ENCODE results near the gene TMEM218.

TMEM218 gene

GRCh38 chr11:125108469-125108868 is 3.0 kb downstream of the TMEM218 start:
- no peak overlapping the region for H3K27ac ChIP-seq (ENCODE audit: low read length)
- no peak overlapping the region for H3K9ac ChIP-seq (ENCODE audit: low read depth, low read length)
- no peak overlapping the region for H2AFZ ChIP-seq (ENCODE audit: low read depth, low read length)
- no peaks in the 10 kb centered on the region for H3K36me3 ChIP-seq (ENCODE audit: insufficient read depth, low read length)
- no peak overlapping the region for H3K4me3 ChIP-seq (ENCODE audit: low read depth in 1 of 2, low read length in 2 of 2)
- no peaks in the 10 kb centered on the region for H4K20me1 ChIP-seq (ENCODE audit: insufficient read depth, low read length)
- DNase-seq (no peak), ATAC-seq (ENCODE audit: insufficient read depth, low read depth) (no peak)
- H3K79me2 ChIP-seq (ENCODE audit: insufficient read depth, low read length) = no peaks in the 10 kb centered on the region
- no peaks in the 10 kb centered on the region for H3K9me3 ChIP-seq (ENCODE audit: insufficient read depth, low read length, severe bottlenecking)
- no peak overlapping the region for H3K4me2 ChIP-seq (ENCODE audit: insufficient read depth, low read length)
- no peaks in the 10 kb centered on the region; the same call in 1 of the 2 replicates for H3K4me1 ChIP-seq (ENCODE audit: insufficient read depth, low read length)
- H3K27me3 ChIP-seq (ENCODE audit: insufficient read depth, low read length, poor library complexity) = peaks cover 32% of the 10 kb centered on the region
- TF ChIP-seq CTCF (IDR thresholded peaks at IDR 0.05; ENCODE audit: borderline replicate concordance, extremely low read depth, low read length, poor library complexity, severe bottlenecking) (no peak), EZH2 (IDR thresholded peaks at IDR 0.05; ENCODE audit: borderline replicate concordance, low read depth, low read length, severe bottlenecking) (no peak)

- ATAC-seq (ENCODE audit: insufficient read depth, low read depth) (no peak), DNase-seq (no peak)
- Histone ChIP-seq H3K4me2 (ENCODE audit: insufficient read depth, low read length) (no peak overlapping the region), H3K36me3 (ENCODE audit: insufficient read depth, low read length) (no peaks in the 10 kb centered on the region), H3K27me3 (ENCODE audit: insufficient read depth, low read length, poor library complexity) (peaks cover 12% of the 10 kb centered on the region), H4K20me1 (ENCODE audit: insufficient read depth, low read length) (no peaks in the 10 kb centered on the region), H3K27ac (ENCODE audit: low read length) (no peak overlapping the region), H3K4me3 (ENCODE audit: low read depth in 1 of 2, low read length in 2 of 2) (no peak overlapping the region), H2AFZ (ENCODE audit: low read depth, low read length) (no peak overlapping the region), H3K4me1 (ENCODE audit: insufficient read depth, low read length) (no peaks in the 10 kb centered on the region; the same call in 1 of the 2 replicates), H3K9me3 (ENCODE audit: insufficient read depth, low read length, severe bottlenecking) (no peaks in the 10 kb centered on the region), H3K9ac (ENCODE audit: low read depth, low read length) (no peak overlapping the region), H3K79me2 (ENCODE audit: insufficient read depth, low read length) (no peaks in the 10 kb centered on the region)
- TF ChIP-seq EZH2 (IDR thresholded peaks at IDR 0.05; ENCODE audit: borderline replicate concordance, low read depth, low read length, severe bottlenecking) (no peak), CTCF (IDR thresholded peaks at IDR 0.05; ENCODE audit: borderline replicate concordance, extremely low read depth, low read length, poor library complexity, severe bottlenecking) (no peak)
Observed at GRCh38 chr11:125105926-125106325, 5.5 kb downstream of the TMEM218 start.

- TF ChIP-seq CTCF (IDR thresholded peaks at IDR 0.05; ENCODE audit: borderline replicate concordance, extremely low read depth, low read length, poor library complexity, severe bottlenecking) = no peak
- no peak for TF ChIP-seq EZH2 (IDR thresholded peaks at IDR 0.05; ENCODE audit: borderline replicate concordance, low read depth, low read length, severe bottlenecking)
- Histone ChIP-seq H2AFZ (ENCODE audit: low read depth, low read length) (no peak overlapping the region), H3K27me3 (ENCODE audit: insufficient read depth, low read length, poor library complexity) (peaks cover 3% of the 10 kb centered on the region), H4K20me1 (ENCODE audit: insufficient read depth, low read length) (no peaks in the 10 kb centered on the region), H3K4me1 (ENCODE audit: insufficient read depth, low read length) (no peaks in the 10 kb centered on the region), H3K79me2 (ENCODE audit: insufficient read depth, low read length) (no peaks in the 10 kb centered on the region), H3K4me2 (ENCODE audit: insufficient read depth, low read length) (no peak overlapping the region), H3K36me3 (ENCODE audit: insufficient read depth, low read length) (no peaks in the 10 kb centered on the region), H3K27ac (ENCODE audit: low read length) (no peak overlapping the region), H3K4me3 (ENCODE audit: low read depth in 1 of 2, low read length in 2 of 2) (no peak overlapping the region), H3K9me3 (ENCODE audit: insufficient read depth, low read length, severe bottlenecking) (no peaks in the 10 kb centered on the region), H3K9ac (ENCODE audit: low read depth, low read length) (no peak overlapping the region)
- DNase-seq = no peak
- no peak for ATAC-seq (ENCODE audit: insufficient read depth, low read depth)
Observed at GRCh38 chr11:125102510-125102909, 8.9 kb downstream of the TMEM218 start.

GRCh38 chr11:125102025-125102424 is 9.4 kb downstream of the TMEM218 start:
- Histone ChIP-seq H3K4me3 (ENCODE audit: low read depth in 1 of 2, low read length in 2 of 2) (no peak overlapping the region), H3K27me3 (ENCODE audit: insufficient read depth, low read length, poor library complexity) (peaks cover 3% of the 10 kb centered on the region)
- no peak for ATAC-seq (ENCODE audit: insufficient read depth, low read depth)

More at GRCh38 chr11:125102025-125102424, 9.4 kb downstream of the TMEM218 start:
- no peaks in the 10 kb centered on the region for H3K9me3 ChIP-seq (ENCODE audit: insufficient read depth, low read length, severe bottlenecking)
- H4K20me1 ChIP-seq (ENCODE audit: insufficient read depth, low read length) = no peaks in the 10 kb centered on the region
- no peak overlapping the region for H3K27ac ChIP-seq (ENCODE audit: low read length)
- no peaks in the 10 kb centered on the region for H3K36me3 ChIP-seq (ENCODE audit: insufficient read depth, low read length)
- no peaks in the 10 kb centered on the region for H3K79me2 ChIP-seq (ENCODE audit: insufficient read depth, low read length)
- H3K4me1 ChIP-seq (ENCODE audit: insufficient read depth, low read length) = no peaks in the 10 kb centered on the region
- no peak overlapping the region for H2AFZ ChIP-seq (ENCODE audit: low read depth, low read length)
- no peak overlapping the region for H3K4me2 ChIP-seq (ENCODE audit: insufficient read depth, low read length)
- H3K9ac ChIP-seq (ENCODE audit: low read depth, low read length) = no peak overlapping the region
- TF ChIP-seq EZH2 (IDR thresholded peaks at IDR 0.05; ENCODE audit: borderline replicate concordance, low read depth, low read length, severe bottlenecking) (no peak), CTCF (IDR thresholded peaks at IDR 0.05; ENCODE audit: borderline replicate concordance, extremely low read depth, low read length, poor library complexity, severe bottlenecking) (no peak)
- DNase-seq = no peak
